ENCODE data around the gene MRPS30. TPM values are rescaled to one million over a fixed set of nuclear protein-coding genes. Genes with fewer than 3 reads are reported as not detected.
"Not testable (repeated sequence)": the region's sequence is repeated elsewhere in the genome, so short reads cannot be mapped to it uniquely, and the experiment has no call there.

MRPS30 gene
- total and polyA plus RNA-seq, 9 donors: 18.2 to 55.7 (median 47.2) TPM

DNA sequence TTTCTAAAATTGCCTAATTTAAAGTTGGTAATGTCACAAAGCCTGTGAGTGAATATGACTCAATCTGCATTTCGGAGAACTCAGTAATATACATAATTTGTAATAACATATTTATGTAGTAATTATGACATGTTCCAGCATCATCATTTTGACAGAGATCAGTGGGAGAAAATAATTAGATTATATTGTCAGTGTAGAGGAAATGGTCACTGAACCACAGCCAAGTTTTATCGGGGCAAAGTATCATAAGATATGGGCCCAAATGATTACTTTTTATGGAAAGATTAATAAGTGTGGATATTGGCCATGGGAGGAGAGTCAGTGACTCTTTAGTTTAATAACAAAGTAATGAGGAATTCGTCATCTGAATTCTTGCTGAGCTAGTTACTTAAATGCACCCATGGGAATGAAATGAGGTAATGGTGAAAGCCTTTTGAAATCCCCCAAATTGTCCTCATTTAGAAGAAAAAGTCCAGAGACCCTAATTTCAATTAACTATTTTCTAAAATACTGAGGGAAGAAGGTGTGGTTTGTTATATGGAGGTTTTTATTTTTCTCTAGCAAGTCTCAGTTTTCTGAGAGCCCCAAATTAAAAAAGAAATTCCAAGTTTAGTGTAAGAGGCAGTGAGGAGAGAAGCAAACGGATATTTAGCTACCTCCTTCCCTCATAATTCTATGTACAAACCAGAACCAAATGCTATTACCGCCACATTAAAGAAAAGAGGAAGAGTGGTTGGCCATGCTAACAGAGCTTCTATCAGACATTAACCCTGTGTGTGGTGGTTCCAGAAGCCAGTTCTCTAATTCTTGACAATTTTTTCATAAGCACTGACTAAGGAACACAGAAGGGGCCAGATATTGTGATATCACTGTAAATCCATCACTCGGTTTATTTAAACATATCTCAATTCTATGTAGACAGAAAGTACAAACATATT lies 37.7 kb upstream of the MRPS30 start:
- H3K27ac ChIP-seq: no peak overlapping the region
- no peak for DNase-seq
- no peak overlapping the region for H3K4me3 ChIP-seq
- 62 to 75% (median 69%) methylated on average over 6 of the region's 6 CpGs for WGBS, 3 donors
- no peaks in the 10 kb centered on the region for H3K36me3 ChIP-seq
- intact Hi-C loops (cut with DNase I): loop anchor here in 3 of 4 donors (5.0 to 10.0 kb wide), 4 partner anchors 274 to 1046 kb away; no protein-coding TSS in a partner anchor
- TF ChIP-seq POLR2A (IDR thresholded peaks at IDR 0.05) (no peak), EP300 (IDR thresholded peaks at IDR 0.05) (no peak)
- TF ChIP-seq, protein P1, sequence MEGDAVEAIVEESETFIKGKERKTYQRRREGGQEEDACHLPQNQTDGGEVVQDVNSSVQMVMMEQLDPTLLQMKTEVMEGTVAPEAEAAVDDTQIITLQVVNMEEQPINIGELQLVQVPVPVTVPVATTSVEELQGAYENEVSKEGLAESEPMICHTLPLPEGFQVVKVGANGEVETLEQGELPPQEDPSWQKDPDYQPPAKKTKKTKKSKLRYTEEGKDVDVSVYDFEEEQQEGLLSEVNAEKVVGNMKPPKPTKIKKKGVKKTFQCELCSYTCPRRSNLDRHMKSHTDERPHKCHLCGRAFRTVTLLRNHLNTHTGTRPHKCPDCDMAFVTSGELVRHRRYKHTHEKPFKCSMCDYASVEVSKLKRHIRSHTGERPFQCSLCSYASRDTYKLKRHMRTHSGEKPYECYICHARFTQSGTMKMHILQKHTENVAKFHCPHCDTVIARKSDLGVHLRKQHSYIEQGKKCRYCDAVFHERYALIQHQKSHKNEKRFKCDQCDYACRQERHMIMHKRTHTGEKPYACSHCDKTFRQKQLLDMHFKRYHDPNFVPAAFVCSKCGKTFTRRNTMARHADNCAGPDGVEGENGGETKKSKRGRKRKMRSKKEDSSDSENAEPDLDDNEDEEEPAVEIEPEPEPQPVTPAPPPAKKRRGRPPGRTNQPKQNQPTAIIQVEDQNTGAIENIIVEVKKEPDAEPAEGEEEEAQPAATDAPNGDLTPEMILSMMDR (IDR thresholded peaks at IDR 0.05): no peak
- no peaks in the 10 kb centered on the region for H3K9me3 ChIP-seq
- no peaks in the 10 kb centered on the region for H3K27me3 ChIP-seq
- H3K4me1 ChIP-seq (ENCODE audit: insufficient read depth): no peaks in the 10 kb centered on the region

GRCh38 chr5:44772397-44772796 lies 36.4 kb upstream of the MRPS30 start:
- H3K9me3 ChIP-seq; H3K4me1 ChIP-seq (ENCODE audit: insufficient read depth); H3K36me3 ChIP-seq; DNase-seq; H3K27me3 ChIP-seq; H3K27ac ChIP-seq; H3K4me3 ChIP-seq: not testable (repeated sequence)
- 96 to 98% (median 97%) methylated on average over 11 of the region's 11 CpGs for WGBS, 3 donors
- intact Hi-C loops (cut with DNase I): loop anchor here in 3 of 4 donors (5.0 to 10.0 kb wide), 4 partner anchors 275 to 1048 kb away; no protein-coding TSS in a partner anchor

DNA sequence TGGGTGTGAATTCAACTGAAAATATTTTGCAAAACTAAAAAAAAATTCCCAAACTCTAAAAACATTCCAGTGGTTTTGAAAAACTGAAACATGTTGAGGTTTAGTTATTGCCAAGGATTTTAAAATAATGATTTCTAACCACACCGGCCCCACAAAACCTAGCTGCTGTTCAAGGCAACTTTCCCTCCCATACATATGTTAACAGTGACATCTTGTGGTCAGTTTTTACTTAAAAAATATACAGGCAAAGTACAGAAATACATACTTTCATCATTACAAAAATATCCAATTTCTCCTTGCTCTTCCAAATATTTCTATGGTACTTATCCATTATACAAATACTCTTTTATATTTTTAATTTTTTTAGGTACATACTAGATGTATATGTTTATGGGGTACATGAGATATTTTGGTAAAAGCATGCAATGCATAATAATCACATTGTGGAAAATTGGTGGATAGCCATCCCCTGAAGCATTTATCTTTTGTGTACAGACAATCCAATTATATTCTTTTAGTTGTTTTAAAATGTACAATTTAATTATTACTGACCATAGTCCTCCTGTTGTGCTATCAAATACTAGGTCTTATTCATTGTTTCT lies 34.4 kb upstream of the MRPS30 start:
- Histone ChIP-seq H3K4me3 (no peak overlapping the region), H3K36me3 (no peaks in the 10 kb centered on the region), H3K9me3 (no peaks in the 10 kb centered on the region), H3K27me3 (no peaks in the 10 kb centered on the region), H3K4me1 (ENCODE audit: insufficient read depth) (no peaks in the 10 kb centered on the region), H3K27ac (no peak overlapping the region)
- 0 to 4% (median 0%) methylated on average over 1 of the region's 1 CpG for WGBS, 3 donors
- intact Hi-C loops (cut with DNase I): loop anchor here in 3 of 4 donors (5.0 to 10.0 kb wide), 4 partner anchors 277 to 1050 kb away; no protein-coding TSS in a partner anchor
- no peak for TF ChIP-seq EP300 (IDR thresholded peaks at IDR 0.05)
- TF ChIP-seq, protein P1 (IDR thresholded peaks at IDR 0.05): peak in 2 of 3 donors; percentile 61 to 73
- peak in 2 of 5 donors; percentile 19 to 22 for DNase-seq

GRCh38 chr5:44779167-44779566 lies 29.6 kb upstream of the MRPS30 start:
- intact Hi-C loops (cut with DNase I): loop anchor here in 2 of 4 donors (10.0 kb wide), 2 partner anchors 1044 to 1054 kb away; no protein-coding TSS in a partner anchor
- no peaks in the 10 kb centered on the region for H3K9me3 ChIP-seq
- H3K27ac ChIP-seq: no peak overlapping the region
- no peaks in the 10 kb centered on the region for H3K4me1 ChIP-seq (ENCODE audit: insufficient read depth)
- TF ChIP-seq POLR2A (IDR thresholded peaks at IDR 0.05) (no peak), EP300 (IDR thresholded peaks at IDR 0.05) (no peak)
- TF ChIP-seq, protein P1 (IDR thresholded peaks at IDR 0.05): no peak
- no peaks in the 10 kb centered on the region for H3K27me3 ChIP-seq
- DNase-seq: no peak
- WGBS, 3 donors: 93 to 95% (median 94%) methylated on average over 4 of the region's 4 CpGs
- H3K4me3 ChIP-seq: no peak overlapping the region
- no peaks in the 10 kb centered on the region for H3K36me3 ChIP-seq

Data from ovary (tissue), 9 donors.